ENCODE data around the gene GCN1.
"Not testable (repeated sequence)": the region's sequence is repeated elsewhere in the genome, so short reads cannot be mapped to it uniquely, and the experiment has no call there.

GCN1 gene

DNA sequence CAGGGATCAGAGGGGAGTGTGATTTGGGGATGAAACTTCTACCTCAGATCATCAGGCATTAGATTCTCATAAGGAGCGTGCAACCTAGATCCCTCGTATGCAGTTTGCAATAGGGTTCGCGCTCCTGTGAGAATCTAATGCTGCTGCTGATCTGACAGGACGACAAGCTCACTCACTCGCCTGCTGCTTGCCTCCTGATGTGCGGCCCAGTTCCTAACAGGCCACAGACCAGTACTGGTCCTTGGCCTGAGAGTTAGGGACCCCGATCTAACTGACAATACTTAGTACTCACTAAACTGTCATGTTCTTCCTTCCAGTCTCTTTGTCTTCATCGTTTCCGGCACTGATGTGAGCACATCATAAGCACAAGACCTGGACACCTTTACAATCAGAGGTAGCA lies 11.7 kb upstream of the GCN1 start:
- no peak for DNase-seq (ENCODE audit: insufficient read length)
- FAIRE-seq, result no peak
- TF ChIP-seq TAF1 (IDR thresholded peaks at IDR 0.05; ENCODE audit: borderline replicate concordance, low read depth, low read length) (no peak), POLR2AphosphoS5 (IDR thresholded peaks at IDR 0.05; ENCODE audit: low read depth, low read length) (no peak), POLR2A (IDR thresholded peaks at IDR 0.05; ENCODE audit: low read depth, low read length) (no peak)

DNA sequence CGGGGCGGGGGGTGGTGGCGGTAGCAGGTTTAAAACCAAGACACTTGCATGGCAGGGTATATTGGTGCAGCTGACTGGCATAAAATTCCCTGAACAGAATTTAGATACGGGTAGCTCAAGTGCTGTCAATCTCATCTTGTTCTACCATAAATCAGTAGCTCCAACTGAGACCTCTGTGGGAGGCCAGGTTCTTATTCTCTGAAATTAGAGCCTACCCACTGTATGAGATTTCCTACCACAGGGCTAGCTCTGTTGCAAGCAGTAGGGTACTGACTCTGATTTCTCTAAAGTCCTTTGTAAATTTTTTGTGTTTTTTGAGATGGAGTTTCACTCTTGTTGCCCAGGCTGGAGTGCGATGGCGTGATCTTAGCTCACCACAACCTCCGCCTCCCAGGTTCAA lies 9.7 kb upstream of the GCN1 start:
- FAIRE-seq, result no peak
- no peak for TF ChIP-seq POLR2A (IDR thresholded peaks at IDR 0.05; ENCODE audit: low read depth, low read length)
- TF ChIP-seq TAF1 (IDR thresholded peaks at IDR 0.05; ENCODE audit: borderline replicate concordance, low read depth, low read length), result no peak
- no peak for TF ChIP-seq POLR2AphosphoS5 (IDR thresholded peaks at IDR 0.05; ENCODE audit: low read depth, low read length)

DNA sequence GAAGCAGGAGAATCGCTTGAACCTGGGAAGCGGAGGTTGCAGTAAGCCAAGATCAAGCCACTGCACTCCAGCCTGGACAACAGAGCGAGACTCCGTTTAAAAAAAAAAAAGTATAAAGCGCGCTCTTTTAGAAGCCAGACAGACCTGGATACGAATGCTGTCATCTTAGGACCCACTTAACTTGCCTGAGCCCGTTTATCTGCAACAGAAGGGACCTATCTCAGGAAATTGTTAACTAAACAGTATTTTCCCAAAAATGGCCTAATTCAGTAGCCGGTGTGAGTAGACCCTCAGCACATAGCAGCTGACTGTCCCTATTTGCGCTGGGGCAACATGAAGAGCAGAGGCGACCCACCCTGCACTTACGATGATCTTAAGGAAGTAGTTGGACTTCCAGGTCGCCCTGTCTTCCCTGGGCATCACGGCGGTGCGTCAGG lies 5.9 kb upstream of the GCN1 start:
- DNase-seq (ENCODE audit: insufficient read length) (no peak), FAIRE-seq (no peak)
- TF ChIP-seq POLR2A (IDR thresholded peaks at IDR 0.05; ENCODE audit: low read depth, low read length) (no peak), POLR2AphosphoS5 (IDR thresholded peaks at IDR 0.05; ENCODE audit: low read depth, low read length) (no peak), TAF1 (IDR thresholded peaks at IDR 0.05; ENCODE audit: borderline replicate concordance, low read depth, low read length) (no peak)

More for the DNA sequence above, 9.7 kb upstream of the GCN1 start:
- DNase-seq (ENCODE audit: insufficient read length), result no peak

DNA sequence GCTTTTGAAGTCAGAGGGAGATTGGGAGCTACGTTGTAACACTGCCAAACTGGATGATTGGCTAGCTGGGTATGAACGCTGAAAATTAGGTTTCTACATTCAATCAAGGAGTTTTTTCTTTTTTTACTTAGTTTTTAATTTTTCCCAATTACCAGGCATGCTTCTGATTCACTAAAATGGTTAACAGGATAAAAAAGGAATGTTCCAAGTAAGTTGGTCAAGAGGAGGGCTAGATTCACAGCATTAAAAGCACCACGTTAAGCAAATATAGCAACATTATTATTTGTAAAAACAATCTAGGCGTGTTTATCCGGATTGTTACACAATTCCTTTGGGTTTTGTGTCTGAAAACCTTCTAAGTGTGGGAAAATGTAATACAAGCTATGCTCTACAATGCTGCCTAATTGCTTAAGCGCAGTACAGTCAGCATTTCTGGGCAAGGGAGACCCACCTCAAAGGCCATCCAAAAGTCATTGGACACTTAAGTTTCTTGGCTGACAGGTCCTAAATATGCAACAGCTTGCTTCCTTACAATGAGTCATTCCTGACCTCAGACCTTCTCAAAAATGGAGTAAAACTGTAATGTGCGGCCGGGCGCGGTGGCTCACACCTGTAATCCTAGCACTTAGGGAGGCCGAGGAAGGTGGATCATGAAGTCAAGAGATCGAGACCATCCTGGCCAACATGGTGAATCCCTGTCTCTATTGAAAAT lies 5.2 kb upstream of the GCN1 start:
- TF ChIP-seq POLR2A (IDR thresholded peaks at IDR 0.05; ENCODE audit: low read depth, low read length) (no peak), POLR2AphosphoS5 (IDR thresholded peaks at IDR 0.05; ENCODE audit: low read depth, low read length) (no peak), TAF1 (IDR thresholded peaks at IDR 0.05; ENCODE audit: borderline replicate concordance, low read depth, low read length) (no peak)
- FAIRE-seq (no peak), DNase-seq (ENCODE audit: insufficient read length) (no peak)

DNA sequence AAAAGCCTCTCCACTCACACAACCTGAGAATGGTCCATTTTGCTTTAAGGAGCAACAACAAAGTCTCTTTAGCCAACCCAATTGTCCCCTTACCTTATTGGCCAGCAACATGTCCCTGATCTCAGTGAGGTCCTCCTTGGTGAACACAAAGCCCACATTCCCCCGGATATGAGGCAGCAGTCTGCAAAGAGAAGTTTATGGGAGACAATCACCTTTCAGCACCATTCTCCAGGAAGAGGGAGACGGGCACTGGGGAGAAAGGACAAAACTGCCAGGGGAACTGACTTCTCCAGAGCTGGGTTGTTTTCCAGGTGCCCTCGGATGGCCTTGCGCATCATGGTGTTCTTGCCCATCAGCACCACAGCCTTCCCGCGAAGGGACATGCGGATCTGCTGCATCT lies 4.5 kb upstream of the GCN1 start:
- TF ChIP-seq POLR2A (IDR thresholded peaks at IDR 0.05; ENCODE audit: low read depth, low read length), result no peak; the same call in 1 of the 2 replicates
- peak; percentile 56 for TF ChIP-seq POLR2AphosphoS5 (IDR thresholded peaks at IDR 0.05; ENCODE audit: low read depth, low read length)
- FAIRE-seq, result no peak
- DNase-seq (ENCODE audit: insufficient read length), result no peak

DNA sequence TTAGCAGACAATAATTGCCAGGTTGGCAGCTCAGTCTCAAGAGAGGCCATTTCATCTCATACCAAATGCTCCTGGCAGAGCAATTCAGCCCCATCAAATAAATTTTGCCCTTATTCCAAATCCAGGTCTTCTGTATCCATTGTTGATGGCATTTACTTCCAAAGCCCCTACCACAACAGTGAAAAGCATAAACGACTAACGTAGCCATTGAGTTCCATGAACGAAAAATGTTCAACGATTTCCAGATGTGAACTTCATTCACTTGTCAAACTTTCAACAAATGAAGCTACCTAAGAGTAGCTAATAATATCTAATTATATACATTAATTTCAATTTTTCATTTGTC lies 3.0 kb upstream of the GCN1 start:
- TF ChIP-seq TAF1 (IDR thresholded peaks at IDR 0.05; ENCODE audit: borderline replicate concordance, low read depth, low read length), result no peak
- TF ChIP-seq POLR2A (IDR thresholded peaks at IDR 0.05; ENCODE audit: low read depth, low read length), result peak; percentile 5; the same call in 1 of the 2 replicates
- no peak for TF ChIP-seq POLR2AphosphoS5 (IDR thresholded peaks at IDR 0.05; ENCODE audit: low read depth, low read length)
- DNase-seq (ENCODE audit: insufficient read length) (no peak), FAIRE-seq (no peak)

DNA sequence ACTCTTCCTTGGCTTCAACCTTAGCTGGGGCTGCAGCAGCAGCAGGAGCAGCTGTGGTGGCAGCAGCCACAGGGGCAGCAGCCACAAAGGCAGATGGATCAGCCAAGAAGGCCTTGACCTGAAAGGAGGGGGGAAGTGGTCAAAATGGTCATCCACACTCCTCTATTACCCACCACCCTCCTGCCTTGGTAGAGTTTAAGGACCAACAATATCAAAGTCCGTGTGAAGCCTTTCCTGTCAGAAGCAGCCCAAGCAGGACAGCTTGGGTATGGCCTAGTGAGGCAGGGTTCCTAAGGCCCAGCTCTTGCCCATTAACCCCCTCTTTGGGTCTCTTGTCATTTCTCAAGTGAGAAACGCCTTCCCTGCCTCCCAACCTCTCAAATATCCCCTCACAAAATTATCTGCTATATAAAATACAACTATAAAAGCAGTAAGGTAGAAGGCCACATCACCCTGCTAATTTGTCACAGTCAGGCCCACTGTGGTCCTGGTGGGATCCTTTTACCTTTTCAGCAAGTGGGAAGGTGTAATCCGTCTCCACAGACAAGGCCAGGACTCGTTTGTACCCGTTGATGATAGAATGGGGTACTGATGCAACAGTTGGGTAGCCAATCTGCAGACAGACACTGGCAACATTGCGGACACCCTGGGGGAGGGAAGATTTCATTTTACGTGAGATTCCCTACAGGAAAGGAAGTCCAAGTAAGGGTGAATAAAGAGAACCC lies 2.5 kb upstream of the GCN1 start:
- FAIRE-seq; DNase-seq (ENCODE audit: insufficient read length): not testable (repeated sequence)
- peak; percentile 30; the same call in 1 of the 2 replicates for TF ChIP-seq POLR2A (IDR thresholded peaks at IDR 0.05; ENCODE audit: low read depth, low read length)
- TF ChIP-seq POLR2AphosphoS5 (IDR thresholded peaks at IDR 0.05; ENCODE audit: low read depth, low read length), result peak; percentile 34

DNA sequence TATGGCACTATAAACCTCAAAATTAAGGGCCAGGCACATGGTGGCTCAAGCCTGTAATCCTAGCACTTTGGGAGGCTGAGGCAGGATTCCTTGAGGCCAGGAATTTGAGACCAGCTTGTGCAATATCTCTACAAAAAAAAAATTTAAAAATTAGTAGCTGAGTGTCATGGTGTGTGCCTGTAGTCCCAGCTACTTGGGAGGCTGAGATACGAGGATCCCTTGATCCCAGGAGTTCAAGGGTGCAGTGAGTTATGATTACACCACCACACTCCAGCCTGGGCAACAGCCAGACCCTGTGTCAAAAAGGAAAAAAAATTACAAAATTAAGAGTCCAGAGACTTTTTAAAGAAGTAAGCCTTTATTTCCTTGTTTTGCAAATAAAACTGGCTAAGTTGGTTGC lies 1.8 kb upstream of the GCN1 start:
- DNase-seq (ENCODE audit: insufficient read length) (no peak), FAIRE-seq (no peak)
- TF ChIP-seq POLR2A (IDR thresholded peaks at IDR 0.05; ENCODE audit: low read depth, low read length) (no peak), TAF1 (IDR thresholded peaks at IDR 0.05; ENCODE audit: borderline replicate concordance, low read depth, low read length) (no peak)

DNA sequence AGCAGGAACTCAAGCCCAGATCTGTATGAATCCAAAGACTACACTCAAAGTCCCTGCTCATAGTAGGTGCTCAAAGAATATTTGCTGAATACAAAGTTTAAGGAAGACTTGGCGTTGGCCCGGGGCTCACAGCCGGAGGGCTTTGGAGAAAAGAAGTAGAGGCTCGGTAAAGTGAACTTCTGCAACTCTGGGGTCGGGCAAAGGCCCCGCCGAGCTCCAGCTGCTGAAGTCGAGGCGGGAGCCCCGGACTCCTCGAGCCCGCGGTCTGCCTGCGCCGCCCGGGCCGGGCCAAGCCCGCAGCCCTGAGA lies 335 bp downstream of the GCN1 start:
- no peak for TF ChIP-seq TAF1 (IDR thresholded peaks at IDR 0.05; ENCODE audit: borderline replicate concordance, low read depth, low read length)
- TF ChIP-seq POLR2A (IDR thresholded peaks at IDR 0.05; ENCODE audit: low read depth, low read length), result no peak
- TF ChIP-seq POLR2AphosphoS5 (IDR thresholded peaks at IDR 0.05; ENCODE audit: low read depth, low read length), result no peak
- FAIRE-seq, result no peak
- no peak for DNase-seq (ENCODE audit: insufficient read length)

DNA sequence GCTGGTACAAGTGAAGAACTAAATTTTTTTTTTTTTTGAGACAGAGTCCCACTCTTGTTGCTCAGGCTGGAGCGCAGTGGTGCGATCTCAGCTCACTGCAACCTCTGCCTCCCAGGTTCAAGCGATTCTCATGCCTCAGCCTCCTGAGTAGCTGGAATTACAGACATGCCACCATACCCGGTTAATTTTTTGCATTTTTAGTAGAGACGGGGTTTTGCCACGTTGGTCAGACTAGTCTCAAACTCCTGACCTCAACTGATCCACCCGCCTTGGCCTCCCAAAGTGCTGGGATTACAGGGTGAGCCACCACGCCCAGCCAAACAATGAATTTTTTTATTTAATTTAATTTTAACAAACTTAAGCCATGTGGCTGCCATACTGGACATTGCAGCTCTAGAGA lies 1.2 kb downstream of the GCN1 start:
- DNase-seq (ENCODE audit: insufficient read length); FAIRE-seq: not testable (repeated sequence)

DNA sequence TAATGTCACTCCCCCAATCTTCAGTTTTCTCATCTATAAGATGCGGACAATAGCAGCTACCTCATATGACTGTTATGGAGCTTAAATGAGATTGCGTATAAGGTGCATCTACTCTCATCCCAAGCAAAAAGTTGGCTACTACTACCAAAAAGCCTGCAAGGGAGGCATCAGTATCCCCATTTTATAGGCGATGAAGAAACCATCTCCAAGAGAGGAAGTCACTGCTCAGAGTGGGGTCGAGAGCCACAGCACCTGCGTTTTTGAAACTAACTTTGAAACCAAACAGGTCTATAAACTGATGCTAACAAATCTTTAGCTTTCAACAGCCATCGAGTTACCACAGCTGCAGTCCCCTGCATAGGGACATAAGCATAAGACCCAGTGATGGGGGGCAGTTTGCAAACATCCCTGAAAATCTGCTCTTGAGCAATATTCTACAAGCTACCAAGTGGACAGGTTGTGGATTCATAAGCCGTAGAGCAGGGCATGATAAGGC lies 3.5 kb downstream of the GCN1 start:
- FAIRE-seq (no peak), DNase-seq (ENCODE audit: insufficient read length) (no peak)
- no peak for TF ChIP-seq POLR2AphosphoS5 (IDR thresholded peaks at IDR 0.05; ENCODE audit: low read depth, low read length)
- TF ChIP-seq TAF1 (IDR thresholded peaks at IDR 0.05; ENCODE audit: borderline replicate concordance, low read depth, low read length), result no peak
- TF ChIP-seq POLR2A (IDR thresholded peaks at IDR 0.05; ENCODE audit: low read depth, low read length), result no peak

DNA sequence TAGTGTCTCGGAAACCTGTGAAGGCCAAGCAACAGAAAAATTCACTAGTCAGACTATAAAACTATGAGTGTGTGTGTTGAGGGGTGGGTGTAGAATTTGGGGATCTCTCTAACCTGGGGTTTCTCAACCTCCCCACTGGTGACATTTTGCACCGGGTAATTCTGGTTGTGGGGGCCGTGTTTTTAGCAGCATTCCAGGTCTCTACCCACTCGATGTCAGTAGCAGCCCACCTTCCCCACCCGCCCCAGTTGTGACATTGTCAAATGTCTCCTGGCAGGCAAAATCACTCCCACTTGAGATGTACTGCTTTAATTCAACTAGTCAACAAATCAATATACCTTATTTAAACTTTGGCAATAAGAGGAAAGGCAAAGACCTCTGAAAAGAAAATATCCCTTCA lies 4.1 kb downstream of the GCN1 start:
- no peak for DNase-seq (ENCODE audit: insufficient read length)
- no peak for TF ChIP-seq POLR2A (IDR thresholded peaks at IDR 0.05; ENCODE audit: low read depth, low read length)
- no peak for TF ChIP-seq POLR2AphosphoS5 (IDR thresholded peaks at IDR 0.05; ENCODE audit: low read depth, low read length)
- TF ChIP-seq TAF1 (IDR thresholded peaks at IDR 0.05; ENCODE audit: borderline replicate concordance, low read depth, low read length), result no peak
- no peak for FAIRE-seq

Measured in GM12892 (cell line).